ENCODE data around the gene PANX3.
A peak's percentile ranks its signal among the peaks of the same experiment; 100 is the strongest.
"Not testable (repeated sequence)": the region's sequence is repeated elsewhere in the genome, so short reads cannot be mapped to it uniquely, and the experiment has no call there.

Gene PANX3

GRCh38 chr11:124611064-124611463 lies at the start of gene PANX3:
Gene PANX3, plus strand, starts transcription at chr11:124611428. Its CDS starts 129 bp downstream, at chr11:124611557.
- no peak for DNase-seq (ENCODE audit: low spot score)

GRCh38 chr11:124569697-124570096 lies 41.5 kb upstream of the PANX3 start, which contains the start of gene OR8A1:
Gene OR8A1, plus strand, starts transcription at chr11:124569997. Its CDS starts 123 bp downstream, at chr11:124570120.
- DNase-seq (ENCODE audit: low spot score) = no peak

GRCh38 chr11:124570160-124570559 lies 41.1 kb upstream of the PANX3 start:
- no peak for DNase-seq (ENCODE audit: low spot score)

- DNase-seq (ENCODE audit: low spot score) = no peak
Observed at GRCh38 chr11:124577716-124578427, 33.4 kb upstream of the PANX3 start.

DNA sequence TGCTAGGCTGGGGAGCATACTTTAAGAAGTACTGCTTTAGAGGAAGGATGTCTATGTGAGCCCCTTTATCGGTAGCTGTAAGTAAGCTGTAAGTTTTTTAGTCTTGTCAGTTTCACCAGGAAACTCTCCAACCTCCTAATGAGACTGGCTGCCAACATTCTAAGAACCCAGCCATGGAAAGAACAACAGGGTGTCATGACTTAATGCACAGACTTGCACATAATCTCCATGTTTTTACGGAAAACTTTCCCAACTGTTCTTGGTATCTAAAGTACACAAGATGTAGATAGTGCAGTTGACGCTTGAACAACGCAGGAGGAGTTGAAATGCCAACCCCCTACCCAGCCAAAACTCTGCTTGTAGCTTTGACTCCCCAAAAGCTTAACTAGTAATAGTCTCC lies 32.5 kb upstream of the PANX3 start:
- no peak for DNase-seq (ENCODE audit: low spot score)

- no peak for DNase-seq (ENCODE audit: low spot score)
Observed at GRCh38 chr11:124581817-124582216, 29.4 kb upstream of the PANX3 start.

DNA sequence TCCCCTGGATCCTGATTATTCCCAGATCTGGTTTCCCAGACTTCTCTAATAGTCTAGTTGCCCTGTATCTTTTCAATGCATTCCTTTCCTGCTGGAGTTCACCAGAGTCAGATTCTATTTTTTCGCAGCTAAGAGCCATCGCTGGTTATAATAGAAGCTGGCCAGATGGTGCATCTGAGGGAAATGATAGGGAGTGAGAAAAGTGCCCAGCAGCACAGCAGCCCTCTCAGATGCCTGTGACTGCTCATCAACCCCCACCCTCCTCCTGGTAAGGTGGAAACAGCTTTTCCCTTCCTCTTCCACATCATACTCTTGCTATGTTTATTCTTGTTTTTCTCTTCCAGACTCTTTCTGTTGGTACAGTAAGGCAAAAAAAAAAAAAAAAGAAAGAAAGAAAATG lies 28.7 kb upstream of the PANX3 start:
- DNase-seq (ENCODE audit: low spot score) = no peak

- no peak for DNase-seq (ENCODE audit: low spot score)
Observed at GRCh38 chr11:124583781-124584180, 27.4 kb upstream of the PANX3 start.

GRCh38 chr11:124584681-124585372 lies 26.4 kb upstream of the PANX3 start:
- DNase-seq (ENCODE audit: low spot score) = no peak

- DNase-seq (ENCODE audit: low spot score) = peak; percentile 26
Observed at GRCh38 chr11:124586238-124586860, 24.9 kb upstream of the PANX3 start.

GRCh38 chr11:124591430-124591829 lies 19.8 kb upstream of the PANX3 start:
- DNase-seq (ENCODE audit: low spot score) = no peak

GRCh38 chr11:124592627-124593026 lies 18.6 kb upstream of the PANX3 start:
- no peak for DNase-seq (ENCODE audit: low spot score)

DNA sequence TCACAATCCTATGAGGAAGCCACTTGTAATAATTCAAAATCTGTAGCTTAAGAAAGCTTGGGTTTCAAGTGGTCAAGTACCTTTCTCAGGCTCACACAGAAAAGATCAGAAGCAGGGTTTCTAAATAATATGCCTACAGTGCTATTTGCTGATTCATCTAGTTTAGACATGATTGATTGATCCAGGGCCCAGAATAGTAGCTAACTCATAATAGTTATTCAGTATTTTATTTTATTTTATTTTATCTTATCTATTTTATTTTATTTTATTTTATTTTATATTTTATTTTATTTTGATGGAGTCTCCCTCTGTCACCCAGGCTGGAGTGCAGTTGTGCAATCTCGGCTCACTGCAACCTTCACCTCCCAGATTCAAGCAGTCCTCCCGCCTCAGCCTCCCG lies 15.9 kb upstream of the PANX3 start:
- no peak for DNase-seq (ENCODE audit: low spot score)

DNA sequence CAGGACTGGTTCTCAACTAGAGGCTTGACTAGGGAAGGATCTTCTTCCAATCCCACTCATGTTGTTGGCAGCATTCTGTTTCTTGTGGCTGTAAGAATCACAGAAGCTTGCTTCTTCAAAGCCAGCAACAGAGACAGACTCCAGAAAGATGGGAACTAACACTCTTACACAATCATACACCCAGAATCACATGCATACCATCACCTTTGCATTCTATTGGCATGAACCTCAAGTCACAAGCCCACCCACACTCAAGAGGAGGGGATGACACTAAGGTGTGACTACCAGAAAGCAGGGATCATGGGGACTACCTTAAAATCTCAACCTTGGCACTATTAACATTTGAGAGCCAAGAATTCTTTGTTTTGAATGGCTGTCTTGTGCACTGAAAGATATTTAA lies 13.6 kb upstream of the PANX3 start:
- DNase-seq (ENCODE audit: low spot score) = no peak

DNA sequence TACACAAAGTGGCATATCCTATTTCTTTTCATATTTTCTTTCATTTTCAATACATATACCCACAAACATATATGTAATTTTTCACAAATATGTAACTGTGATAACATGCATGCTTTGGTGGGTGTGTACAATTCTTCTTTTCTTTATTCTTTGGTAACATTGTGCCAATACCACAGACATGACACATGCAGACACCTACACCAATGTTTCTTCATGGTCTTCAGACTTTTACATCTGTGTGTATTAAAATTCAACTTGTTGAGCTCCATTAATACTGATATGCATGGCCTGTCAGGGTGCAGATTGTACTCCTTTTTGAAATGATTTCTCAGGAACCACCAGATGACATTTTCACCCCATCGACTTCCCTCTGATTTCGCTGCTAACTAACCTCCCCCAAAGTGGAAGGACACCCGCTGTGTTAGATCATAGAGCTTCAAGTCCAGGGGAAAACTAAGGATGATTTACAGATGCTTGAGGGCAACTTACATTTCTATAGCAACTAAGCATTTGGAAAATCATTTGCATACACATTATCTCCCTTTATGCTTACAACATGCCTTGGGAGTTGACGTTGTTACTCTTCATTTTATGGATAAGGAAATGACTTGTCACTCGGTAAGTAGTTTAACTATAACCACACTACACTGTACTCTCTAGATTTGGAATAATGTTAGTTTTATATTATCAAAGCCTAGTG lies 10.5 kb upstream of the PANX3 start:
- DNase-seq (ENCODE audit: low spot score) = no peak

DNA sequence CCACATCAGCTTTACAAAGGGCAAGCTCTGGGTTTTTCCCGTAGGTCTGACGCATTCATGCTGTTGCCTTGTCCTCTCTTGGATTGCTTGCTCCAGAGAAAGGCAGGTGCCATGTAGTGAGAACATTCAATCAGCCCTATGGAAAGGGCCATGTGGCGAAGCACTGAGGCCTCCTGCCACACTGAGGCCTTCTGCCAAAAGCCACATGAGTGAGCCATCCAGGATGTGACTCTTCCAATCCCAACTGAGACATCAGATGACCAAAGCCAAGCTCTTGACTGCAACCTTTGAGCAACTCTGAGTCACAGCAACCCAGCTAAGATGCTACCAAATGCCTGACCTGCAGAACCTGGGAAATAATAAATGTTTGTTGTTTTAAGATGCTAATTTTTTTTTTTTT lies 9.0 kb upstream of the PANX3 start:
- no peak for DNase-seq (ENCODE audit: low spot score)

- DNase-seq (ENCODE audit: low spot score) = not testable (repeated sequence)
Observed at GRCh38 chr11:124602723-124603122, 8.5 kb upstream of the PANX3 start.

GRCh38 chr11:124605719-124606118 lies 5.5 kb upstream of the PANX3 start:
- DNase-seq (ENCODE audit: low spot score) = no peak

GRCh38 chr11:124608147-124608546 lies 3.1 kb upstream of the PANX3 start:
- no peak for DNase-seq (ENCODE audit: low spot score)

DNA sequence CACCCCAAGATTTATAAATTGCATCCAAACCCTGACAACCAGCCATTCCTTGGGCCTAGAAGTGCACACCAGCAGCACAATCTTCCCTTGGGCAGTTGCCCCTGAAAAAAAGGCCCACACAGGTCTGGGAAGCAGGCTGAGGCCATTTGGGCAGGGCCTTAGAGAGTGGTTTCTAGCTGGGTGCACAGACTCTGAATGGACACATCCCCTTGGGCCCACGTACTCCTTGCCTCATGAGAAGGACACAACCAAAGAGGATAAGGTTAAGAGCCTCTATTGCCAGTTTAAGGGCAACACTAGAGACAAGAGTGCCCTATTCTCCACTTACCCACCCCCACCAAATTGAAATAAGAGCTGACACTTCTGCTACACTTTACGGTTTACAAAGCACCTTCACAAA lies 933 bp upstream of the PANX3 start:
- DNase-seq (ENCODE audit: low spot score) = no peak

- no peak for DNase-seq (ENCODE audit: low spot score)
Observed at GRCh38 chr11:124612045-124612444, 817 bp downstream of the PANX3 start.

- DNase-seq (ENCODE audit: low spot score) = no peak
Observed at GRCh38 chr11:124612567-124613246, 1.5 kb downstream of the PANX3 start.

Data from CD4-positive, alpha-beta T cell treated with Interleukin-15 for 4 hours (primary cell).